Lower leg skin (tissue), 4 donors: Measurements from ENCODE around the gene SUMO4. TPM values are rescaled to one million over a fixed set of nuclear protein-coding genes. Genes with fewer than 3 reads are reported as not detected.

Source experiments
- DNase-seq, 2 donors: peaks; one replicate each; pipeline ENCODE4 v3.0.0-alpha.2; 2019; ENCODE audit warnings: low spot score in 2 of 2
- H3K4me3 ChIP-seq: fragments of 200-600 bp; sonication (generic); 2 replicates; pipeline ENCODE4 v1.5.1; 2017; ENCODE audit warnings: mild to moderate bottlenecking, low read depth; ENCODE audit not compliant: poor library complexity, severe bottlenecking
- POLR2A ChIP-seq, 2 donors: fragments of 450-650 bp; IDR thresholded peaks; one replicate each; pipeline ENCODE4 v1.6.1; 2016 to 2017; ENCODE audit warnings: antibody characterized with exemption in 2 of 2, mild to moderate bottlenecking in 1 of 2, moderate library complexity in 1 of 2
- WGBS, 2 donors: methylation state at CpG; one replicate each; pipeline ENCODE4 v1.1.5; 2018; 5-methylcytosine and 5-hydroxymethylcytosine counted together
- intact Hi-C: fragments of 100-400 bp; cut with DNase I; formaldehyde crosslinking; loops from one replicate; pipeline ENCODE4 v1.15.0; 2023; ENCODE audit warnings: low total_unique reads
- total RNA-seq, 4 donors: library from RNA; depleted of rRNA; stranded (reverse); fragments of >200 nt; gene quantifications; one replicate each; pipeline ENCODE4 v1.1.0, GENCODE V29; 2016
- TF ChIP-seq, protein P1 (sequence below), 3 donors: fragments of 450-650 bp; IDR thresholded peaks; one replicate each; pipeline ENCODE4 v1.5.1; 2016; ENCODE audit warnings: antibody characterized with exemption in 3 of 3, mild to moderate bottlenecking in 3 of 3, moderate library complexity in 2 of 3

Gene SUMO4
- total RNA-seq, 4 donors from 2014 or later = 0.25 to 1.8 (median 0.58) TPM

- WGBS, 2 donors = 94 to 95% methylated on average over 3 of the region's 3 CpGs
- no peak overlapping the region for H3K4me3 ChIP-seq
- no peak for DNase-seq
- TF ChIP-seq POLR2A (IDR thresholded peaks at IDR 0.05) = no peak
- TF ChIP-seq, protein P1, sequence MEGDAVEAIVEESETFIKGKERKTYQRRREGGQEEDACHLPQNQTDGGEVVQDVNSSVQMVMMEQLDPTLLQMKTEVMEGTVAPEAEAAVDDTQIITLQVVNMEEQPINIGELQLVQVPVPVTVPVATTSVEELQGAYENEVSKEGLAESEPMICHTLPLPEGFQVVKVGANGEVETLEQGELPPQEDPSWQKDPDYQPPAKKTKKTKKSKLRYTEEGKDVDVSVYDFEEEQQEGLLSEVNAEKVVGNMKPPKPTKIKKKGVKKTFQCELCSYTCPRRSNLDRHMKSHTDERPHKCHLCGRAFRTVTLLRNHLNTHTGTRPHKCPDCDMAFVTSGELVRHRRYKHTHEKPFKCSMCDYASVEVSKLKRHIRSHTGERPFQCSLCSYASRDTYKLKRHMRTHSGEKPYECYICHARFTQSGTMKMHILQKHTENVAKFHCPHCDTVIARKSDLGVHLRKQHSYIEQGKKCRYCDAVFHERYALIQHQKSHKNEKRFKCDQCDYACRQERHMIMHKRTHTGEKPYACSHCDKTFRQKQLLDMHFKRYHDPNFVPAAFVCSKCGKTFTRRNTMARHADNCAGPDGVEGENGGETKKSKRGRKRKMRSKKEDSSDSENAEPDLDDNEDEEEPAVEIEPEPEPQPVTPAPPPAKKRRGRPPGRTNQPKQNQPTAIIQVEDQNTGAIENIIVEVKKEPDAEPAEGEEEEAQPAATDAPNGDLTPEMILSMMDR (IDR thresholded peaks at IDR 0.05) = no peak
- intact Hi-C loops = no loop called here
Observed at GRCh38 chr6:149360536-149360935, 39.5 kb upstream of the SUMO4 start.

GRCh38 chr6:149362289-149362688, 37.8 kb upstream of the SUMO4 start:
- no peak for DNase-seq
- intact Hi-C loops = no loop called here
- no peak overlapping the region for H3K4me3 ChIP-seq
- no peak for TF ChIP-seq POLR2A (IDR thresholded peaks at IDR 0.05)
- TF ChIP-seq, protein P1 (IDR thresholded peaks at IDR 0.05) = no peak
- WGBS, 2 donors = 94 to 96% methylated on average over 5 of the region's 5 CpGs

- WGBS, 2 donors = 81 to 97% methylated on average over 1 of the region's 1 CpG
Observed at GRCh38 chr6:149363154-149363553, 36.9 kb upstream of the SUMO4 start.

DNA sequence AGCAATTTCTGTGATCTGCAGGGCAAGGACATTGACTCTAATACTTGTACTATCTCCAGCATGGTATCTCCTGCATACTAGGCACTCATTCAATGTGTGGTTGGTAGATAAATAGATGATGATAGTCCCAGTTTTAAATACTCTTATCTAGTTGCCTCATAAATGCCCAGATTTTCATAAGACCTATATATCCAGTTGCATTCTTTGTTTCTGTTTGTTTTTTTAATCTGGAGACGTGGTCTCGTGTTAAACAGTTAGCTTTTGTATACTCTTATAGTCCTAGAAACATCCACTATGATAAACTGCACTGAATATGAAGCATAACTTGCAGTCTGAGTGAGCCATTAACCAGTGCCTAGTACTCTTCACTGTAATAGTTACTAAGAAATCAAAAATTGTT, 35.5 kb upstream of the SUMO4 start:
- intact Hi-C loops = no loop called here

More at GRCh38 chr6:149363154-149363553, 36.9 kb upstream of the SUMO4 start:
- intact Hi-C loops = no loop called here
- TF ChIP-seq, protein P1 (IDR thresholded peaks at IDR 0.05) = no peak
- no peak for TF ChIP-seq POLR2A (IDR thresholded peaks at IDR 0.05)
- H3K4me3 ChIP-seq = no peak overlapping the region
- no peak for DNase-seq

GRCh38 chr6:149365197-149365596, 34.9 kb upstream of the SUMO4 start:
- no peak for DNase-seq
- no peak overlapping the region for H3K4me3 ChIP-seq
- intact Hi-C loops = no loop called here
- TF ChIP-seq POLR2A (IDR thresholded peaks at IDR 0.05) = no peak
- TF ChIP-seq, protein P1 (IDR thresholded peaks at IDR 0.05) = no peak

More for the DNA sequence above, 35.5 kb upstream of the SUMO4 start:
- TF ChIP-seq, protein P1 (IDR thresholded peaks at IDR 0.05) = no peak
- no peak for TF ChIP-seq POLR2A (IDR thresholded peaks at IDR 0.05)
- 79 to 85% methylated on average over 2 of the region's 2 CpGs for WGBS, 2 donors
- no peak for DNase-seq
- H3K4me3 ChIP-seq = no peak overlapping the region

DNA sequence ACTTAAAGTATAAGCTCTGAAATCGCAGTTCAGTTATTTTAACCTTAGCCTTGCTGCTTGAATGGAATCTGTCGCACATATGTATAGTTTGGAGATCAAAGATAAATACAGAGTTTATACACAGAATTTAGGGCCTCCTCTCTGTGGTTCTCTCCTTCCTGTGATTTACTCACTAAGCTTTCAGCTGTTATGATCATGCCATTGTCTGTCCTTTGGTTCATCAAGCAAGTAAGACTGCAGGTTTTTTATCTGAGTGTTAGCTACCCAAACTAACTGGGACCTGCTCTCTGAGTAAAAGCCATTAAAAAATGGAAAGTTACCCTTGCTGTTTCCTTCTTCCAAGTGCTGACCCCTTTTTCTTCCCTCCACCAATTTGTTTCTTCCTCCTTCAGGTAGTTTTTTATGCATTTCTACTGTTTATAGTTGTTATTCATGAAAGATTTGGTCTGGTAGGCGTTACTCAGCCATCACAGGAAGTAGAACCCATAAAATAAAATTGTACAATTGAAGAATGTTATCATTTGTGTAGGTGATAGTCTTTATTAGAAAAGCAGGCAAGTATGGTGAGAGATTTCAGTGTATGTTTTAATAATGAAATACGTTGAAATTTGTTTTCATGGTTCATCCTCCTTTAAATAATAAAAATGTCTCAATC, 33.7 kb upstream of the SUMO4 start:
- DNase-seq = no peak
- WGBS, 2 donors = 87% methylated on average over 4 of the region's 4 CpGs
- TF ChIP-seq, protein P1 (IDR thresholded peaks at IDR 0.05) = no peak
- no peak for TF ChIP-seq POLR2A (IDR thresholded peaks at IDR 0.05)
- H3K4me3 ChIP-seq = no peak overlapping the region
- intact Hi-C loops = no loop called here
